Measurements from ENCODE around the gene RBM22. TPM values are rescaled to one million over a fixed set of nuclear protein-coding genes. Genes with fewer than 3 reads are reported as not detected.
"Not testable (repeated sequence)": the region's sequence is repeated elsewhere in the genome, so short reads cannot be mapped to it uniquely, and the experiment has no call there.

RBM22 gene
- 10 to 100 TPM; 29.3 to 39.5 TPM for total RNA-seq
- long read RNA-seq, transcript RBM22-201 (11 exons, 2,342 nt), result major isoform, 11 of 14 reads
- long read RNA-seq, partial matches to known transcripts, result 2 of 14 reads
- long read RNA-seq, other reads (novel, unspliced or antisense), result 0 of 14 reads

GRCh38 chr5:150700594-150701377 is at the start of gene RBM22:
Gene RBM22, minus strand, starts transcription at chr5:150701062. Its CDS starts 77 bp downstream, at chr5:150700985.
- peak; percentile 93 for ATAC-seq
- intact Hi-C loops (cut with DNase I, micrococcal nuclease), result loop anchor here in 1 of 2 donors (10.0 kb wide), 1 partner anchor 144 kb away; the partner anchor contains the start of gene IRGM
- peak; percentile 91 to 97 for DNase-seq

DNA sequence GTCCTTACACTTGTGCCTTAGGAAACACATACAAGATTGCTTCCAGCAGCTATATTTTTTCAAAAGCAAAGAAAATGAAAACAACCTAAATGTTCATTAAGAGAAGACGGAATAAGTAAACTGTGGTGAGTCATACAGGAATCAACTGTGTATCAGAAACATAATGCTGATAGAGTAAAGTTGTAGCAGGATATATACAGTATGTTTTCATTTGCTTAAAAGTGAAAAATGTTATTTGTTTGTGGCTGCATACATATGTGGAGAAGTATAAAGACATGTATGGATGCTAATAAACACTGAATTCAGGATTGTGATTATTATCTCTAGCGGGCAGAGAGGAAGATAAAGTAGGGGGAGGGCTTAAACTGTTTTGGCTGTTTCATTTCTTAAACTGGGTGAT is 49.6 kb upstream of the RBM22 start:
- intact Hi-C loops (cut with DNase I, micrococcal nuclease), result no loop called here
- no peak for ATAC-seq
- no peak for DNase-seq

GRCh38 chr5:150743142-150743488 is 42.3 kb upstream of the RBM22 start:
- DNase-seq; ATAC-seq; intact Hi-C loops (cut with DNase I, micrococcal nuclease): not testable (repeated sequence)

- DNase-seq; ATAC-seq; intact Hi-C loops (cut with DNase I, micrococcal nuclease): not testable (repeated sequence)
Measured at GRCh38 chr5:150742455-150743141, 41.7 kb upstream of the RBM22 start.

DNA sequence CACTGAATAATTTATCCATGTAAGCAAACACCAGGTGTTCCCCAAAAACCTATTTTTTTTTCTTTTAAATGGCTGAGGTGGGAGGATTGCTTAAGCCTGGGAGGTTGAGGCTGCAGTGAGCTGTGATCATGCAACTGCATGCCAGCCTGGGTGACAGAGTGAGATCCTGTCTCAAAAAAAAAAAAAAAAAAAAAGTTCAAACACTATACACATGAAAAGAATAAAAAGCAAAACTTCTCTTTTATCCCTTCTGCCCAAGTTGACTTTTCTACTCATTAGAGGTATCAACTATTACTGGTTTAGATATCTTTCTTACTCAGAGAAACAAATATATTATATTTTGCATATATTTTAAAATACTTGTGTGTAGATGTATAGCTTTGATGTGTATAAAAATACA is 40.1 kb upstream of the RBM22 start:
- intact Hi-C loops (cut with DNase I, micrococcal nuclease), result no loop called here
- no peak for ATAC-seq

DNA sequence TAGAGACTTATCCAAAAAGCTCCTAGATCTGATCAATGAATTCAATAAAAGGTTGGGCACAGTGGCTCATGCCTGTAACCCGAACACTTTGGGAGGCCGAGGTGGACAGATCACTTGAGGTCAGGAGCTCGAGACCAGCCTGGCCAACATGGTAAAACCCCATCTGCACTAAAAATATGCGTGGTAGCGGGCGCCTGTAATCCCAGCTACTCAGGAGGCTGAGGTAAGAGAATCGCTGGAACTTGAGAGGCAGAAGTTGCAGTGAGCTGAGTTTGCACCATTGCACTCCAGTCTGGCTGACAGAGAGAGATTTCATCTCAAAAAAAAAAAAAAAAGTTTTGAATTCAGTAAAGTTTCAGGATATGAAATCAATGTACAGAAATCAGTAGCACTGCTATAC is 38.0 kb upstream of the RBM22 start:
- ATAC-seq (no peak), DNase-seq (no peak)
- intact Hi-C loops (cut with DNase I, micrococcal nuclease), result no loop called here

More for the DNA sequence above, 40.1 kb upstream of the RBM22 start:
- no peak for DNase-seq

GRCh38 chr5:150734579-150735384 is 33.9 kb upstream of the RBM22 start:
- intact Hi-C loops (cut with DNase I, micrococcal nuclease), result no loop called here
- ATAC-seq, result peak; percentile 65
- peak; percentile 53 to 62 for DNase-seq

DNA sequence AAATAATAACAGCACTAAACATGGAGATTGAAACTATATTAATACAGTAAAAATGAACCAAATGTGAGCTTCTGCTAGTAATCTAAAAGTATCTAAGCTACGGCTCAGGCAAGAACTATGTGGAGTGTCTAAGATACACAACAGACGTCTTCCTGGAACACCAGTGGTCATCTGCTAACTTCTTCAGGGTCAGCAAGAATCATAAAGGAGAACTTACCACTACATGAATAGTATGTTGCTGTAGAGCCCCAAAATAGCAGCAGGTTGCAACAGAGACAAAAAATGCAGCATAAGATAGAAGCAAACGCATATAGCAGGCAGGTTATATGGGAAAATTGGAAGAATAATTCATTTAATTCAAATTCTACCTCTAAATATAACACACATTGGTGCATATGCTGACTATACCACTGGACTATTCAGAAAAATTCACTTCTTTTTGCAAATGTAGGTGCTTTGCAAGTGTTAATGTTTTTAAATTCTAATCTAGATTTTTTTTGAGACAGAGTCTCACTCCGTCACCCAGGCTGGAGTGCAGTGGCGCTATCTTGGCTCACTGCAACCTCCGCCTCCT is 30.9 kb upstream of the RBM22 start:
- intact Hi-C loops (cut with DNase I, micrococcal nuclease), result no loop called here
- no peak for ATAC-seq
- DNase-seq, result no peak

- no peak for DNase-seq
- ATAC-seq, result no peak
- intact Hi-C loops (cut with DNase I, micrococcal nuclease), result no loop called here
Measured at GRCh38 chr5:150729859-150730258, 29.0 kb upstream of the RBM22 start.

- ATAC-seq (no peak), DNase-seq (no peak)
- intact Hi-C loops (cut with DNase I, micrococcal nuclease), result no loop called here
Measured at GRCh38 chr5:150723845-150724244, 23.0 kb upstream of the RBM22 start.

DNA sequence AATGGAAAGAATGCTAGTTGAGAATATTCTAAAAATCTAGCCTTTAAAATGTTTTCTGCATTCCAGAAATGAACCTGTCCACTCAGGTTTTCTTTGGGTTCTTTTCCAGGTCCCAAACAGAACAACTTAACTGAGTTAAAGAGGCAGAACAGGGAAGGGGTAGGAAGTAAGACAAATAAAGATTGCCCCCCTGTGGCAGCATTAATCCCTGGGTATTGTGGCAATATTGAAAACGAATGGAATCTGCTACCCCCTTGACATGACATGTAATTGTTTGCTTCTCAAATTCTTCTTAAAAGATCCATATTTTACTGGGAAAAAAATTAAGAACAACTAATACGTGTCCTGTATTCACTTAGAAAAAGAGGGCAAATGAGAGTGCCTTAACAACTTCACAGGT is 9.3 kb upstream of the RBM22 start:
- no peak for ATAC-seq
- DNase-seq, result no peak
- intact Hi-C loops (cut with DNase I, micrococcal nuclease), result no loop called here

DNA sequence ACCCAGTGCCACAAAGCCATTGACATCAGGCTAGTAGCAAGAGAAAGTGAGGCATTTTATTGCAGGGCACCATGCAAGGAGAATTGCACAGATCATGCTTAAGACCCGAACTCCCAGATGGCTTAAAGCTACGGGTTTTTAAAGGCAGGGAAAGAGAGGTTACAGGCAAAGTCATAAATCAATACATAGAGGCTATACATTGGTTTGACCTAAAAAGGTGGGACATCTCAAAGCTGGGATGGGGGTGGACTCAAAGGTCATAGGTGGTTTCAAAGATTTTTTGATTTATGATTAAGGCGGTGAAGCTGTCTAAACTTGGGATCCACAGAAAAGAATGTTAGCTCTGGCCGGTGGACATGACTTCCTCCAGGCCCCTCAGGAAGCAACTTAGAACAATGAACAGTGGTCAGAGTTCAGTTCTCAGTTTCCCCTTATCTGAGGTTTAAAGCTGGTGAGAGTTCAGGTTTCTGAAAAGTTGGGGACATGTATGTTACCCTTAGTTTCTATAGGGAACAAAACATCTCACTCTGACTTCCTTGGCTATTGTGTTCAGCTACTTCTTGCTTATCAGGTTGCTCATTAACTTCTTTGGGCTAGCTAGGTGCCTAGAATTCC is 6.0 kb upstream of the RBM22 start:
- no peak for DNase-seq

GRCh38 chr5:150703762-150704161 is 2.9 kb upstream of the RBM22 start:
- intact Hi-C loops (cut with DNase I, micrococcal nuclease), result loop anchor here in 1 of 2 donors (10.0 kb wide), 1 partner anchor 141 kb away; the partner anchor contains the start of gene IRGM
- ATAC-seq (peak; percentile 43), DNase-seq (no peak)

More for the DNA sequence above, 6.0 kb upstream of the RBM22 start:
- no peak for ATAC-seq
- intact Hi-C loops (cut with DNase I, micrococcal nuclease), result loop anchor here in 1 of 2 donors (10.0 kb wide), 1 partner anchor 138 kb away; the partner anchor contains the start of gene IRGM

DNA sequence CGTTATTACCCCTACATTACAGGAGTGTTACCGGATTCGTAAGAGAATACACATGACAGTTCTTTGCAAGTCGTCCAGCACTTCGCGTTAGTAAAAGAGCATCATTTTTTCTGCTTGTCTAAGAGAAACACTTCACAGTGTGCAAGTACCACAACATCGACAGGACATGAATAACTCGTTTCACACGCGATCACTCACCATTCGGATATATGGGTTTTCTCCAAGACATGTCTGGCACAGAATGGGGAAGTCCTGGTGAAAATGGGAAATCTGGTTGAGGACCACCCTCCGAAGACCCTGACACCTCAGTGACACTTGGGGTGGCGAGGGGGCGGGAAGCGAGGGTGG is 642 bp downstream of the RBM22 start:
- intact Hi-C loops (cut with DNase I, micrococcal nuclease), result loop anchor here in 1 of 2 donors (10.0 kb wide), 1 partner anchor 145 kb away; the partner anchor contains the start of gene IRGM
- ATAC-seq, result peak; percentile 10
- DNase-seq, result no peak

- ATAC-seq (no peak), DNase-seq (no peak)
- intact Hi-C loops (cut with DNase I, micrococcal nuclease), result no loop called here
Measured at GRCh38 chr5:150694612-150695011, 6.2 kb downstream of the RBM22 start.

GRCh38 chr5:150692276-150692675 is 8.6 kb downstream of the RBM22 start:
- intact Hi-C loops (cut with DNase I, micrococcal nuclease), result no loop called here
- no peak for ATAC-seq
- no peak for DNase-seq

GRCh38 chr5:150690760-150691159 is 10.1 kb downstream of the RBM22 start:
- ATAC-seq, result no peak
- intact Hi-C loops (cut with DNase I, micrococcal nuclease), result no loop called here
- no peak for DNase-seq

GRCh38 chr5:150689120-150689519 is 11.7 kb downstream of the RBM22 start:
- DNase-seq (no peak), ATAC-seq (no peak)
- intact Hi-C loops (cut with DNase I, micrococcal nuclease), result no loop called here
